DND-41 (cell line): ENCODE data around the gene PTPN3.

Source experiments
- ATAC-seq: fragments of 200-7000 bp; cut with Tn5 transposase; 3 replicates; pipeline ENCODE4 v1.9.1; 2021; ENCODE audit warnings: low read depth; ENCODE audit not compliant: insufficient read depth
- DNase-seq: peaks from one replicate; pipeline ENCODE4 v3.0.0-alpha.2; 2020
- H2AFZ ChIP-seq: 2 replicates; pipeline ENCODE4 v1.6.0; 2012; ENCODE audit warnings: low read depth, low read length
- H3K27ac ChIP-seq: 2 replicates; pipeline ENCODE4 v1.5.1; 2012; ENCODE audit warnings: low read length, inconsistent platforms
- H3K27me3 ChIP-seq: fragments of 200-600 bp; sonication (generic); 2 replicates; pipeline ENCODE4 v1.6.0; 2012; ENCODE audit warnings: low read length, mild to moderate bottlenecking, inconsistent platforms; ENCODE audit not compliant: insufficient read depth, poor library complexity
- H3K36me3 ChIP-seq: 2 replicates; pipeline ENCODE4 v1.5.1; 2012; ENCODE audit warnings: low read length, inconsistent platforms; ENCODE audit not compliant: insufficient read depth
- H3K4me1 ChIP-seq: 2 replicates; pipeline ENCODE4 v1.5.1; 2012; ENCODE audit warnings: mild to moderate bottlenecking, low read length; ENCODE audit not compliant: insufficient read depth
- H3K4me2 ChIP-seq: 2 replicates; pipeline ENCODE4 v1.6.0; 2012; ENCODE audit warnings: mild to moderate bottlenecking, moderate library complexity, low read length, inconsistent platforms; ENCODE audit not compliant: insufficient read depth
- H3K4me3 ChIP-seq, 2 experiments: fragments of 200-600 bp in 1 of 2; shearing (Covaris generic) in 1 of 2; 2 replicates each; pipeline ENCODE4 v1.5.1; 2012 to 2016; ENCODE audit warnings: inconsistent platforms in 2 of 2, low read length in 2 of 2, mild to moderate bottlenecking in 2 of 2, low read depth in 1 of 2, moderate library complexity in 1 of 2
- H3K79me2 ChIP-seq: 2 replicates; pipeline ENCODE4 v1.6.0; 2012; ENCODE audit warnings: low read length, inconsistent platforms; ENCODE audit not compliant: insufficient read depth
- H3K9ac ChIP-seq: 2 replicates; pipeline ENCODE4 v1.6.0; 2012; ENCODE audit warnings: low read depth, mild to moderate bottlenecking, inconsistent platforms, low read length, moderate library complexity
- H3K9me3 ChIP-seq: 2 replicates; pipeline ENCODE4 v1.5.1; 2012; ENCODE audit warnings: low read length, moderate library complexity, mild to moderate bottlenecking, inconsistent platforms; ENCODE audit not compliant: insufficient read depth, severe bottlenecking
- H4K20me1 ChIP-seq: 2 replicates; pipeline ENCODE4 v1.6.0; 2012; ENCODE audit warnings: low read length; ENCODE audit not compliant: insufficient read depth
- CTCF ChIP-seq: IDR thresholded peaks from 2 replicates; pipeline ENCODE4 v1.5.1; 2012; ENCODE audit warnings: borderline replicate concordance, low read length, moderate library complexity, mild to moderate bottlenecking; ENCODE audit not compliant: poor library complexity, severe bottlenecking; ENCODE audit errors: extremely low read depth
- EZH2 ChIP-seq: IDR thresholded peaks from 3 replicates; pipeline ENCODE4 v1.6.1; 2012; ENCODE audit warnings: borderline replicate concordance, low read depth, mild to moderate bottlenecking, moderate library complexity, low read length, inconsistent platforms; ENCODE audit not compliant: severe bottlenecking

Gene PTPN3

GRCh38 chr9:109328978-109329637 is 169.0 kb downstream of the PTPN3 start:
- no peak overlapping the region for H3K9ac ChIP-seq
- H3K27ac ChIP-seq, result no peak overlapping the region
- H3K9me3 ChIP-seq, result no peaks in the 10 kb centered on the region

More at GRCh38 chr9:109328978-109329637, 169.0 kb downstream of the PTPN3 start:
- Histone ChIP-seq H2AFZ (no peak overlapping the region), H3K36me3 (no peaks in the 10 kb centered on the region), H3K4me3 (no peak overlapping the region), H3K79me2 (no peaks in the 10 kb centered on the region), H3K4me1 (no peaks in the 10 kb centered on the region), H4K20me1 (no peaks in the 10 kb centered on the region), H3K4me2 (no peak overlapping the region), H3K27me3 (no peaks in the 10 kb centered on the region)
- DNase-seq, result no peak
- no peak for ATAC-seq
- TF ChIP-seq CTCF (no peak), EZH2 (no peak)
